Stimulated activated CD4-positive, alpha-beta T cell treated with anti-CD3 and anti-CD28 coated beads, TNF-alpha, amount 100 ng/mL, for 1 hour (primary cell): Measurements from ENCODE around the gene BTBD9.

ENCODE experiments used
- DNase-seq, 3 donors: peaks; one replicate each; pipeline ENCODE4 v3.0.0-alpha.2; 2020; ENCODE audit warnings: low read depth in 3 of 3, low spot score in 1 of 3

The BTBD9 gene

GRCh38 chr6:38262026-38262425 is 377.7 kb downstream of the BTBD9 start:
- DNase-seq, result no peak

GRCh38 chr6:38261626-38262025 is 378.1 kb downstream of the BTBD9 start:
- no peak for DNase-seq

GRCh38 chr6:38259736-38260135 is 380.0 kb downstream of the BTBD9 start:
- no peak for DNase-seq

- DNase-seq, result no peak
Measured at GRCh38 chr6:38248500-38249234, 391.1 kb downstream of the BTBD9 start.

GRCh38 chr6:38245295-38245694 is 394.4 kb downstream of the BTBD9 start:
- DNase-seq, result no peak

GRCh38 chr6:38244869-38245268 is 394.9 kb downstream of the BTBD9 start:
- no peak for DNase-seq

- no peak for DNase-seq
Measured at GRCh38 chr6:38241200-38241871, 398.4 kb downstream of the BTBD9 start.

- no peak for DNase-seq
Measured at GRCh38 chr6:38239719-38240451, 399.8 kb downstream of the BTBD9 start.

GRCh38 chr6:38236631-38237030 is 403.1 kb downstream of the BTBD9 start:
- DNase-seq, result no peak

GRCh38 chr6:38234934-38235682 is 404.6 kb downstream of the BTBD9 start:
- no peak for DNase-seq

- no peak for DNase-seq
Measured at GRCh38 chr6:38234141-38234540, 405.6 kb downstream of the BTBD9 start.

- DNase-seq, result no peak
Measured at GRCh38 chr6:38233161-38233791, 406.5 kb downstream of the BTBD9 start.

- DNase-seq, result no peak
Measured at GRCh38 chr6:38225766-38226165, 414.0 kb downstream of the BTBD9 start.

- DNase-seq, result no peak
Measured at GRCh38 chr6:38221251-38221650, 418.5 kb downstream of the BTBD9 start.

GRCh38 chr6:38220069-38220723 is 419.5 kb downstream of the BTBD9 start:
- DNase-seq, result no peak

- no peak for DNase-seq
Measured at GRCh38 chr6:38218235-38218634, 421.5 kb downstream of the BTBD9 start.

GRCh38 chr6:38216451-38216850 is 423.3 kb downstream of the BTBD9 start:
- DNase-seq, result no peak

GRCh38 chr6:38215651-38216311 is 423.9 kb downstream of the BTBD9 start:
- DNase-seq, result no peak

- DNase-seq, result no peak
Measured at GRCh38 chr6:38215225-38215624, 424.5 kb downstream of the BTBD9 start.

- DNase-seq, result no peak
Measured at GRCh38 chr6:38214159-38214558, 425.6 kb downstream of the BTBD9 start.
